ENCODE data around the gene MPRIP.

DNA sequence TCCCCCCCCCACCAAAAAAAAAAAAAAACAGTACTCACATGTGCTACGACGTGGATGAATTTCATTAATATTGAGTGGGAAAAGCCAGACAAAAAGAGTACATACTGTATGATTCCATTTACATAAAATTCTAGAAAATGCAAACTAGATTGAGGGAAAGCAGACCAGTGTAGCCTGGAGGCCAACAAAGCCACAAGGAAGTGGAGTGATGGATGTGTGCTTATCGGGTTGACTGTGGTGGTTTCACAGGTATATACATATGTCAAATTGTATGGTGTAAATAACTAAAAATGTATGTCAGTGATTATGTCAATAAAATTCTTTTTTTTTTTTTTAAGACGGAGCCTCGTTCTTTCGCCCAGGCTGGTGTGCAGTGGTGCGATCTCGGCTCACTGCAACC lies 165.7 kb downstream of the MPRIP start:
- no peak for TF ChIP-seq EZH2 (IDR thresholded peaks at IDR 0.05; ENCODE audit: borderline replicate concordance, insufficient read depth, low read length, poor library complexity, severe bottlenecking)
- TF ChIP-seq CTCF (IDR thresholded peaks at IDR 0.05; ENCODE audit: poor library complexity, severe bottlenecking): no peak
- no peak for TF ChIP-seq RAD21 (conservative IDR thresholded peaks at IDR 0.05)
- TF ChIP-seq, protein P1, sequence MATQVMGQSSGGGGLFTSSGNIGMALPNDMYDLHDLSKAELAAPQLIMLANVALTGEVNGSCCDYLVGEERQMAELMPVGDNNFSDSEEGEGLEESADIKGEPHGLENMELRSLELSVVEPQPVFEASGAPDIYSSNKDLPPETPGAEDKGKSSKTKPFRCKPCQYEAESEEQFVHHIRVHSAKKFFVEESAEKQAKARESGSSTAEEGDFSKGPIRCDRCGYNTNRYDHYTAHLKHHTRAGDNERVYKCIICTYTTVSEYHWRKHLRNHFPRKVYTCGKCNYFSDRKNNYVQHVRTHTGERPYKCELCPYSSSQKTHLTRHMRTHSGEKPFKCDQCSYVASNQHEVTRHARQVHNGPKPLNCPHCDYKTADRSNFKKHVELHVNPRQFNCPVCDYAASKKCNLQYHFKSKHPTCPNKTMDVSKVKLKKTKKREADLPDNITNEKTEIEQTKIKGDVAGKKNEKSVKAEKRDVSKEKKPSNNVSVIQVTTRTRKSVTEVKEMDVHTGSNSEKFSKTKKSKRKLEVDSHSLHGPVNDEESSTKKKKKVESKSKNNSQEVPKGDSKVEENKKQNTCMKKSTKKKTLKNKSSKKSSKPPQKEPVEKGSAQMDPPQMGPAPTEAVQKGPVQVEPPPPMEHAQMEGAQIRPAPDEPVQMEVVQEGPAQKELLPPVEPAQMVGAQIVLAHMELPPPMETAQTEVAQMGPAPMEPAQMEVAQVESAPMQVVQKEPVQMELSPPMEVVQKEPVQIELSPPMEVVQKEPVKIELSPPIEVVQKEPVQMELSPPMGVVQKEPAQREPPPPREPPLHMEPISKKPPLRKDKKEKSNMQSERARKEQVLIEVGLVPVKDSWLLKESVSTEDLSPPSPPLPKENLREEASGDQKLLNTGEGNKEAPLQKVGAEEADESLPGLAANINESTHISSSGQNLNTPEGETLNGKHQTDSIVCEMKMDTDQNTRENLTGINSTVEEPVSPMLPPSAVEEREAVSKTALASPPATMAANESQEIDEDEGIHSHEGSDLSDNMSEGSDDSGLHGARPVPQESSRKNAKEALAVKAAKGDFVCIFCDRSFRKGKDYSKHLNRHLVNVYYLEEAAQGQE (IDR thresholded peaks at IDR 0.05; ENCODE audit: borderline replicate concordance): no peak
- no peak for TF ChIP-seq EP300 (conservative IDR thresholded peaks at IDR 0.05; ENCODE audit: poor library complexity, severe bottlenecking)
